T-helper 22 cell (primary cell): ENCODE data around the gene ZNF775.

ENCODE experiments used
- DNase-seq: peaks from one replicate; pipeline ENCODE4 v3.0.0-alpha.2; 2020; ENCODE audit warnings: low read depth

Gene ZNF775

DNA sequence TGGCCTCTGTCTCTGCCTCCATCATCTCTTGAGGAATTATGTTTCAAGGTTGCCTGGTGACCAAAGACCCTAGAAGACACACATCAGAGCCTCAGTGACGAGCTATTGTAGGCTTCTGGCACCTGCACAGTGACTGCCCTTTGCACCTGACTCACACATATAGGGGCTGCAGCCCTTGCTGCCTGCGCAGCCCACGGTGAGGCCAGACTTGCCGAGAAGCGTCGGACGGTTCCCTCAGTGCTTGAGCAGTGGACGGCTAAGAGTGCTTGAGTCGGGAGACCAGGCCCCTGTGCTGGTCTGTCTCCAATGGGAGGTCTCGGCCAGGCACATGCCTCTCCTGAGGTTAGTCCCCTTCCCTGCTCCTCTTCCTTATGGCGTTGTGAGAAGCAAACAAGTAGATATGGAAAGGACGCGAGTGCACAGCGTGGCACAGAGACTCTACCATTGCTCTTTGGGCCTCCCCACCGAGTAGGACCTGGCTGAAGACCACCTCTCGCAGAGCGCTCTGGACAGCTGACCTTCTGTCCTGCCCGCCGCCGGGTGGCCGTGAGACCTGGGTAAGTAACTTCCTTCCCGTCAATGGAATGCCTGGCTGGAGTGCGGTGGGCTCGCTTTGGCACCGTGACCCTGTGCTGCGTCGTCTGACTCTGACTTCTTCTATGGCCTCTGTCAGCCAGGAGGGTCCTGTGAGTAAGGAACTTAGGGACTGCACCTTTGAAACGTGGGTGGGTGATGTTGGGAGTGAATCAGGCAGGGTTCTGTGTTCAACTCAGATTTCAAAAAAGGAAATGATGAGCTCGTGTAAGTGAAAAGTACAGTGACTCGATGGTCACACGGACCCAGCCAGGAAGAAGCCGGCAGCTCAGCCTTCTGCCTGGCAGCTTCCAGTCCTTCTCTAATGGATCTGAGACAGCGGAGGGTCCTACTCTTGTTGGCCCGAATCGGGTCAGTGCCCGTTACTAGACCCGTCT is 33.7 kb downstream of the ZNF775 start:
- no peak for DNase-seq

GRCh38 chr7:150413640-150414081 is 34.5 kb downstream of the ZNF775 start:
- DNase-seq: no peak

DNA sequence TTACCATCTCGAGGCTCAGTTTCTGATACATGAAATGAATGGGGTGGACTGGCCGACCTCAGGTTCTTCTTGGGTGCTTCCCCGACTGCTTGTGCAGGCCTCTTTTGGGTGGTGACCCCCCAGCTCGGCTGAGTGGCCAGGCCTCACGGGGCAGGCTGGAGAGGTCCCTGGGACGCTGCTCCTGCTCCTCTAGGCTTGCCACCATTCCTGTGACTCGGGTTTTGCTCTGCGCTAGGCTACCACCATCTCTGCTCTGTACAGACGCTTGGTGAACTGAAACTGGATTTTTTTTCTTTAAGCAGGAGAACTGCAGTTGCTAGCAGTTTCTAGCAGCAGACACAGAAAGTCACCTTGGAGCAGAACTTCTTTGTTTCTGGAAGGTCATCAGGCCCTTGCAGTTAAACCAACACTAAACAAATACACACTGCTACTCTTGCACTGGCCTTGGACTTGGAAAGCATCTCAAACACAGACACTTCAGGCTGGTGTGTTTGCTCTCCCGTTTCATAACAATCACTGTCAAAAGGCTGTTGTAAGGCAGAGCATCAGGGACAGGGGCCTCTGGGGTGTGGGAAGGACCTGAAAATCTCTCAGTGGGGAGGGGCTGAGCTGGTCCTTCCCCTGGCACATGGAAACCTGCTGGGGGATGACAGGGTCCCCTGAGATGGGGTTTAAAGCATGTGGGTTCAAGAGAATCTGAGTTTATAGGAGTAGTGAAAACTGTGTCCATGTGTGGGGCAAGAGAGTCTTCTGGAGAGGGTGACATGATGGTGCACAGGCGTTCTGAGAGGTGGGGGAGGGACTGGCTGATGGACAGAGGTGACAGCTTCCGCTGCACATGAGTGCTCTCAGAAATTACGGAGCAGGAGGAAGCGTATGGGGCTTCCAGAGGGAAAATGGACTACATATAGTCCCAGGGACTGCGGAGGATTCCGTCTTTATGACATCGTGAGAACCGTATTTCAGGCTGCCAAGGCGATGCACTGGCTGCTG is 36.3 kb downstream of the ZNF775 start:
- DNase-seq: no peak

- DNase-seq: no peak
These were observed 38.1 kb downstream of the ZNF775 start for GRCh38 chr7:150417239-150417638.

- no peak for DNase-seq
These were observed 38.7 kb downstream of the ZNF775 start for GRCh38 chr7:150417863-150418262.

DNA sequence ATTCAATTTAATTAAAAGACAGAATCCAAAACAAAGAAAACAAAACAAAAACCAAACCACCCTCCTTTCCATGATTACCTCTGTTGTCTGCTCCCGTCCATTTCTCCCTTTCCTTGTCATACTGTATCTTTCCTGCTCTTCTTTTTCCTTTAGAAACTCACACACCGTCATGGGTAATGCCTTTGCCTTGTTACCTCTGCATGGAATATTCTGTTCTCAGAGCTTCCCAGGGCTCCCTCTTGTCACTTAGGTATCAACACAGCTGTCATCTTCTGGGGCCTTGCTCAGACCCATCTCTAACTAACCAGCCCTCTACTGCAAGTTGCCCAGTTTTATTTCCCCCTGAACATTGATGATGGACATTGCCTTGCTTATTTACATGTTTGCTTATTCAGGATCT is 41.1 kb downstream of the ZNF775 start:
- no peak for DNase-seq

GRCh38 chr7:150420987-150421674 is 42.0 kb downstream of the ZNF775 start:
- DNase-seq: peak; percentile 56

DNA sequence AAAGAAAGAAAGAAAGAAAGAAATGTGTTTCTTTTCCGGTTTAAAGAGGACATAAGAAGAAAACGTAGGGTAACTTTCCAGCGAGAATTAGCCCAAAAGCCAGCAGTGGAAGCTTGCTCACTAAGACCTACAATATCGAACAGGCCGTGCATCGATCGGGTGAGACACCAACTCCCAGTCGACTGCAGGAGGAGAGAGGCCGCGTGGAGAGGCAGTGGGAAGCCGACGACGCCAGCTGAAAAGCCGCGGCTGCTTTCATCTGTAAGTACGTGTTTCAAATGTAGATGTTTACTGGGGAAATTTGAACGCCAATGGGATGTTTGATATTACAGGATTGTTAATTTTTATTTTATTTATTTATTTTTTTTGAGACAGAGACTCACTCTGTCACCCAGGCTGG is 42.7 kb downstream of the ZNF775 start:
- DNase-seq: no peak

DNA sequence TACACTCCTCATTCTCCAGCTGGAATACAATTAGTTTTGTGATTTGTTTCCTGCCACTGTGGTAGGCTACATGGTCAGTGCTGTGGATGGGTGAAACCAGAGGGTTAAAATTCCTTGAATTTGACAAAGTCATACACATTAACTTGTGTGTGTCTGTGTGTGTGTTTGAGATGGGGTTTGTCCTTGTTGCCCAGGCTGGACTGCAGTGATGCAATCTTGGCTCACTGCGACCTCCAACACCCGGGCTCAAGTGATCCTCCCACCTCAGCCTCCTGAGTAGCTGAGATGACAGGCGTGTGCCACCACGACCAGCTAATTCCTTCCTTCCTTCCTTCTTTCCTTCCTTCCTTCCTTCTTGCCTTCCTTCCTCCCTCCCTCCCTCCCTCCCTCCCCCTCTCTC is 46.5 kb downstream of the ZNF775 start:
- no peak for DNase-seq

DNA sequence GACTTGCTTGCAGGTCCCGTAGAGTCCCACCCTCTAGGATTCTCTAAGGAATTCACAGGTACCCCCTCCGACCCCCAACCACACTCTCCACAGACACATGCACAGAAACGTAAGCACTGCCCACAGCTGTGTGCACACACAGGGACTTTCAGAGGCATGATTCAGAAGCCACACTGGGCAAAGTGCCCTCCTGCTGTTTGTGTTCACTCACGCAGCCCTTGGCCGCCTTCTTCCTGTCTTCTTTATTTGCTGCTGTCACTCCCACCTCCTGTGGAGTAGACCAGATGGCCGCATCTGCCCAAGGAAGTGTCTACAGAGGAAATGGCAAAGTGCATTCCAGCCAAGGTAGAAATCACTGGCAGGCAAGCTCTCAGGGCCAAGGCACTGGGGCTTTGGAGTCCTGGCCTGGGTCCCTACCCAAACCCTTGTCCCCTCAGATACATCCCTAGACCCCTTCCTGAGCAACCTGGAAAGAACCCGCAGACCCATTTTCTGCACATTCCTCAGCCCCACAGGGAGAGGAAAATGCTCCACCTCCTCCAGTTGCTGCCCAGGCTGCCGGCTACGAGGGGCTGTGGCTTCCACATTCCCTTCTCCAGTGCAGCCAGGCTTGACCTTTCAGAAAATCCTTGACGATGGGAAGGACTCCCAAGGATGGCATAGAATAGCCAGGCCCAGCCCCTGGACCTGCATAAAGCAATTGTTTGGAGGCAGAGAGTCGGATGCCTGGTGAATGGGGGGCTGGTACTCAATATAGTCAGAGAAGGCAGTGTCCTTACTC is 49.7 kb downstream of the ZNF775 start:
- no peak for DNase-seq

DNA sequence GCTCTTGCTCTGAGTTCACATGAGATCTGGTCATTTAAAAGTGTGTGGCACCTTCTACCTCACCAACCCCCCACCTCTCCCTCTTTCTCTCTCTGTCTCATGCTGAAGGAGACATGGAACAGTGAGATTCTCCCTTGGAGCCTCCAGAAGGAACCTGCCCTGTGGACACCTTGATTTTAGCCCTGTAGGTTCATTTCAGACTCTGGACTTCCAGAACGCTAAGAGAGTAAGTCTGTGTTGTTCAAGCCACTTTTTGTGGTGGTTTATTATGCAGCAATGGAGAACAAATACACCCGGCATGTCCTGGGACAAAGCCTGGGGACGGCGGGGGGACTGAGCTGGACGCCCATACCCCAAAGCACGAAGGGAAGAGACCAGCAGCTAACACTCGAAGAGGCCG is 50.6 kb downstream of the ZNF775 start:
- DNase-seq: no peak

DNA sequence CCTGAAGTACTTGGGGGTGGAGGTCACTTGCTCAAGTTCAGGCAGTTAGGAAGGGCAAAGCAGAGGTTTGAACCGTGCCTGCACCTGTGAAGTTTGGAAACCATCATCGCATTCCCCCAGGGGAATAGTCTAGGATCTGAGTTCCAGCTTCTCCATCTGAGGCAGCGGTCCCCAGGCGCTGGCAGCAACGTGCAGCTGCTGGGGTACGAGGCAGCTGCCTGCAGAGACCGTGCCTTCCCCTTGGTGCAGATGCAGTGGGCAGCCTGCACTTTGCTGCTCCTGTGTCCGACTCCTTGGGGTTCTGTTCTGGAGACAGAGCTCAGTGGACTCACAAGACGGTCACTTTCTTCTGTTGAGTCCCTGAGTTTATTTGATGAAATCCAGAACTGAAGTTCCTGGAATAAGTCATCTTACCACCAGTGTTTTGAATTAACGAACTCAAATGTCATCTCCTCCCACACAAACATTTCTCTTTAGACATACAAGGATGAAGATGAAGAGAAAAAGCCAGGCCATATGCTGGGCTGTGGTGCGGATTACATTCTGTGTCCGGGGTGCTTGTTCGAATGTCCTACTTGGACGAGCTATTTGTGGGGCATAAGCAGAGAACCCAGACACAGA is 51.4 kb downstream of the ZNF775 start:
- DNase-seq: no peak

DNA sequence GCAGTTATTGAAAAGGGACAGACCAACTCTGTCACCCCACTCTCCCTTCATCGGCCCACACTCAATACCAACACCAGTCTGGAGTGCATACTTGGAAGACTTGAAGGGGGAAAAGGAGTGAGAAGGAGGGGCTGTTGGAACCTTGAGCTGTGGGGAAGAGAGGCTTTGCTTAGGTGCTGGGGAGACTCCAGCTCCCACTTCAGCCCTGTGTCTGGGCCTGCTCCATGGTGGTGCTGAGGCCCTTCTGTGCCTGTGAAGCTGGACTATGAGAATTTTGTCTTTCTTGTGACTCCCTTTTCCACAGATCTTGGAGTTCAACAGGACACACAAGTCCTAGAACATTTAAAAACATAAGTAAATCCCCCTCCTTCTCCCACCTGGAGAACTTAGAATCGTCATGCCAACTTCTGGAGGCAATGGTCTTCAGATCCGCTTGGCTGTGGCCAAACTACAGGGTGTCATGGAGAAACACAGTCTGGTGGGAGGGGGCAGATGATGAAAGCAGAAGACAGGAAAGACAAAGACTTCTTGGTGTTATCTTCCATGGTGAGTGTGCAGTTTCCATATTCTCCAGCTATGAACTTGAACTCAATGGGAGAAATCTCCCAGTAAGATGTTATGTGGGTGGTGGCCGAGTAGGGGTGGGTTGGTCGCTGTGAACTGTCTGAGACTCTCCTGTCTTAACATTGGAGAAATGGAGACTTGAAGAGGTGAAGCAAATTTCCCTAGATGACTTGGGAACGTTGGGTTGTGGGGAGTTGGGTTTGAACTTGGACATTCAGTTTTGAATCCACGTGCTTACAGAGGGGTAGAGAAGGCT is 52.9 kb downstream of the ZNF775 start:
- DNase-seq: no peak

DNA sequence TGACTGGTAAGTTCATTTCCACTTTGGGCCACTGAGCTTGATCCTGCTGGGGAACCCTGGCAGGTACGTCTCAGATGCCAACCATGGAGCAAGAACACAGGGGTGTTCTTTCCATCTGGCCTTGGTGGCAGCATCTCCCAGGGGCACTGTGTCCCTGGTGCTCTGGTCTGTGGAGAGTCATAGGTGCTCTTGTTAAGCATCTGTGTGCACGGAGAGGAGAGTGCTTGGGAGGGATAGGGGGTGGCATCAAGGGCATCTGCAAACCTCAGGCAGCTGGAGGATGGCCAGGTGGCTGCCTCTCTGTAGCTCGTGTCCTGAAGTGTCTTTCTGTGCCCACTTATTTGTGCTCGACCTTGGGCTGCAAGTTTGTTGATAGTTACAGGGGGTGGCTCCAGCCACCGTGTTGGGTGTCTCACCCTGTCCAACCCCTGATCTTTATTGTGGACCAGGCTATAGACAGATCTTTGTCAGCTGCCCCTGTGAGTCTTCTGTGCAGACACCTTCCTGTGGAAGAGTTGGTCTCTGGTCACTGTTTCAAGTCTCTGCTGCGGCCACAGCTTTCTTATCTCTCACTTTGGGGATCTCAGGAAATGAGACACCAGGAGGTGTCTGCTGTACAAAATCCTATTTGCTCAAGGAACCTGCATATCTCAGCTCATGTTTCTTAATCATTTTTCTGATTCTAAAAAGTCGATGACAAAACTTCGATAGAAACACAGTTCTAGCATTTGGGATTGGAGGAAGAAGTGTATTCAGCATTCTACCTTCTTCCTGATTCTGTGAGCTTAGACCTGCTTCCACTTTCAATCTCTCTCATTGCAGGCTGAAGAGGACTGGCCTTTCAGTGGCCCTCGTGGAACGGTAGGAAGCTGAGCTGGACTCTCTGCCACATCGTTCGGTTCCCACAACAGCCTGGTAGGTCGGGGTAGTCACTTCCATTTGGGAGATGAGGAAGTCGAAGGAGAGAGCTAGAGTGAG is 54.1 kb downstream of the ZNF775 start:
- no peak for DNase-seq

DNA sequence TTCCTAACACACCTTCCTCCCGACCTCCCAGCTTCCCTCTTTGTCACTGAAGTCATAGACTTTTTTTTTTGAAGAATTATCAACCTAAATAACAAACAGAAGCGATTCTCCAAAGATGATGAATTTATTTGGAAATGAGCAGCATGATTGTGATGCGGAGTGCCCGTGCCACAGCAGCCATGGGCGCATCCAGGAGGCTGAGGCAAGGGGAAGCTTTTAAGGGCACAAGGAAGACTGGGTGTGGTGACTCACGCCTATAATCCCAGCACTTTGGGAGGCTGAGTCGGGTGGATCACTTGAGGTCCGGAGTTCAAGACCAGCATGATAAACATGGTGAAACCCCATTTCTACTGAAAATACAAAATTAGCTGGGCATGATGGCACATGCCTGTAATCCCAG is 55.1 kb downstream of the ZNF775 start:
- no peak for DNase-seq

GRCh38 chr7:150435047-150435389 is 55.9 kb downstream of the ZNF775 start:
- DNase-seq: no peak

DNA sequence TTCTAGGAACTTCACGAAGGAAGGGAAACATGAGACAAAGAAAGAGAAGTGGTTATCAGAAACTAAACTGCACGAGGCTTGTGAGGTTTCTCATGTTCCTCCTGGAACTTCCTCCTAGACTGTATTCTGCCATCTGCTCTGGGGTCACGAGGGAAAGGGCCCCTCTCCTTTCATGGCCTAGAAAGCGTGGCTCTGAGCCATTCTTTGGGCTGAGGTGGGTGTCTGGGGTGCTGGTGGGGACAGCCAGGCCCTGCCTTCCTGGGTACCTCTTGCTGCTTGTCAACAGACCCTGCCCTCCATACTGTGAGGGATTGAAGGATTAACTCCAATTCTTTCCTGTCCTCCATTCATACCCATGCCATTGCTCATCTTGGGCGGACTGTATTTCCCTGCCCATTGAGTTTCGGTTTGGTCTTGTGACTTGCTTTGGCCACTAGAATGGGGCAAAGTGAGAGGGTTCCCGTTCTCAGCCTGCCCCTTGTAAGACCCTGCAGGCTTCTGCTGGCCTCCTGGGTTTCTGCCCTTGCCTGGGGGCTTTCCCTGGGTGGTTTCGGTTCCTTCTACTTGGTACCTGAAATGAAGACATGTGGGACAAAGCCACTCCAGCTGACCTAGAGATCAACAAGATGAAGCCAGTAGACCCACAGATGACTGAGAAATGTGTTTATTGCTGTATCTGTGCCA is 56.4 kb downstream of the ZNF775 start:
- DNase-seq: no peak

- DNase-seq: no peak
These were observed 60.8 kb downstream of the ZNF775 start for GRCh38 chr7:150439967-150440366.
